CD14-positive monocyte (primary cell): ENCODE measurements around the gene LRSAM1. TPM values are rescaled to one million over a fixed set of nuclear protein-coding genes. Genes with fewer than 3 reads are reported as not detected.

Experiments used
- DNase-seq, 3 donors: peaks; one replicate each; pipeline ENCODE4 v3.0.0-alpha.2; 2011 to 2022
- H2AFZ ChIP-seq: 2 replicates; pipeline ENCODE4 v1.6.0; 2012; ENCODE audit warnings: mild to moderate bottlenecking, low read depth, low read length, inconsistent platforms; ENCODE audit not compliant: insufficient read depth, poor library complexity, severe bottlenecking
- H3K27ac ChIP-seq, 2 donors: 1 replicate in 1 of 2; 2 replicates in 1 of 2; pipeline ENCODE4 v1.5.1; 2012 to 2013; ENCODE audit warnings: low read length in 2 of 2, control low read depth in 1 of 2, inconsistent platforms in 1 of 2, low read depth in 1 of 2, mild to moderate bottlenecking in 1 of 2
- H3K27me3 ChIP-seq, 2 donors: one replicate each; pipeline versions ENCODE4 v1.6.0 to v1.6.1; 2011 to 2013; ENCODE audit warnings: low read length in 2 of 2; ENCODE audit not compliant: control insufficient read depth in 2 of 2, insufficient read depth in 2 of 2
- H3K36me3 ChIP-seq, 2 donors: replicated peaks in 1 of 2; 1 replicate in 1 of 2; 2 replicates in 1 of 2; pipeline versions ENCODE4 v1.5.1 to v1.6.1; 2012 to 2013; ENCODE audit warnings: low read length in 2 of 2, control low read depth in 1 of 2, inconsistent platforms in 1 of 2, mild to moderate bottlenecking in 1 of 2; ENCODE audit not compliant: insufficient read depth in 2 of 2, control insufficient read depth in 1 of 2
- H3K4me1 ChIP-seq, 2 donors: 1 replicate in 1 of 2; 2 replicates in 1 of 2; pipeline versions ENCODE4 v1.5.1 to v1.6.1; 2012 to 2013; ENCODE audit warnings: low read length in 2 of 2, control low read depth in 1 of 2, inconsistent platforms in 1 of 2, mild to moderate bottlenecking in 1 of 2, moderate library complexity in 1 of 2; ENCODE audit not compliant: insufficient read depth in 2 of 2, control insufficient read depth in 1 of 2
- H3K4me2 ChIP-seq: replicated peaks from 2 replicates; pipeline ENCODE3; 2012; ENCODE audit warnings: low read length, moderate library complexity, mild to moderate bottlenecking; ENCODE audit not compliant: poor library complexity, severe bottlenecking; ENCODE audit errors: extremely low read depth
- H3K4me3 ChIP-seq, 3 experiments: fragments of 200-600 bp in 1 of 3; sonication (generic) in 1 of 3; replicated peaks in 1 of 3; 1 replicate in 2 of 3; 2 replicates in 1 of 3; pipeline ENCODE4 v1.5.1; 2011 to 2013; ENCODE audit warnings: low read length in 3 of 3, mild to moderate bottlenecking in 3 of 3, control low read depth in 2 of 3, low read depth in 2 of 3, inconsistent platforms in 1 of 3, moderate library complexity in 1 of 3
- H3K79me2 ChIP-seq: 2 replicates; pipeline ENCODE4 v1.6.0; 2012; ENCODE audit warnings: mild to moderate bottlenecking, control low read depth, inconsistent platforms, low read length, moderate library complexity; ENCODE audit not compliant: insufficient read depth
- H3K9ac ChIP-seq: 2 replicates; pipeline ENCODE4 v1.6.0; 2017; ENCODE audit warnings: low read length, mild to moderate bottlenecking; ENCODE audit not compliant: insufficient read depth, poor library complexity, severe bottlenecking
- H3K9me3 ChIP-seq, 2 donors: replicated peaks in 1 of 2; 1 replicate in 1 of 2; 2 replicates in 1 of 2; pipeline versions ENCODE4 v1.5.1 to v1.6.1; 2012 to 2013; ENCODE audit warnings: low read length in 2 of 2, control low read depth in 1 of 2; ENCODE audit not compliant: control insufficient read depth in 1 of 2, insufficient read depth in 1 of 2
- H4K20me1 ChIP-seq: 2 replicates; pipeline ENCODE4 v1.6.0; 2012; ENCODE audit warnings: mild to moderate bottlenecking, low read length, control low read depth, moderate library complexity; ENCODE audit not compliant: insufficient read depth
- H3K27ac Mint-ChIP-seq, 7 donors: one replicate each; pipeline ENCODE4 v1.8.0; 2020; ENCODE audit warnings: mild to moderate bottlenecking in 7 of 7, mixed read lengths in 7 of 7, moderate library complexity in 6 of 7, inconsistent platforms in 2 of 7
- H3K27me3 Mint-ChIP-seq, 3 donors: one replicate each; pipeline ENCODE4 v1.8.0; 2021 to 2022; ENCODE audit warnings: low read depth in 3 of 3, mild to moderate bottlenecking in 3 of 3, mixed read lengths in 3 of 3, moderate library complexity in 3 of 3, inconsistent platforms in 1 of 3
- H3K36me3 Mint-ChIP-seq, 2 donors: one replicate each; pipeline ENCODE4 v1.8.0; 2020; ENCODE audit warnings: mixed read lengths in 2 of 2, inconsistent platforms in 1 of 2, mild to moderate bottlenecking in 1 of 2
- H3K4me1 Mint-ChIP-seq: one replicate; pipeline ENCODE4 v1.8.0; 2020; ENCODE audit warnings: mild to moderate bottlenecking, mixed read lengths
- H3K4me3 Mint-ChIP-seq, 2 donors: one replicate each; pipeline ENCODE4 v1.8.0; 2020; ENCODE audit warnings: mild to moderate bottlenecking in 2 of 2, mixed read lengths in 2 of 2, moderate library complexity in 1 of 2
- H3K9me3 Mint-ChIP-seq, 7 donors: one replicate each; pipeline ENCODE4 v1.8.0; 2020 to 2022; ENCODE audit warnings: mixed read lengths in 7 of 7, mild to moderate bottlenecking in 6 of 7, moderate library complexity in 6 of 7, inconsistent platforms in 2 of 7
- CTCF ChIP-seq: fragments of 200-600 bp; IDR thresholded peaks from one replicate; pipeline ENCODE4 v1.8.0; 2022; ENCODE audit warnings: antibody characterized with exemption, mild to moderate bottlenecking
- WGBS: methylation state at CpG from one replicate; pipeline ENCODE4 v1.1.5; 2013; ENCODE audit warnings: missing lambda C conversion rate; ENCODE audit not compliant: insufficient coverage; 5-methylcytosine and 5-hydroxymethylcytosine counted together
- intact Hi-C, 2 donors: fragments of 100-400 bp; cut with micrococcal nuclease; formaldehyde crosslinking; loops; one replicate each; pipeline versions ENCODE4 v1.15.0 to v1.15.1; 2023
- polyA plus RNA-seq, 3 donors: library from polyadenylated mRNA; depleted of rRNA in 1 of 3; unstranded in 2 of 3; stranded (reverse) in 1 of 3; fragments of 300-500 nt in 2 of 3; fragments of >200 nt in 1 of 3; fragmentation: Illumina TruSeq in 2 of 3; gene quantifications; 1 replicate in 2 of 3; 2 replicates in 1 of 3; pipeline ENCODE4 v1.2.3, GENCODE V29; 2012 to 2021

Gene LRSAM1
- polyA plus RNA-seq, 3 donors: 6.0 to 19.8 (median 8.2) TPM

GRCh38 chr9:127498298-127498697 is 47.0 kb downstream of the LRSAM1 start:
- no peaks in the 10 kb centered on the region for H3K4me1 Mint-ChIP-seq
- Histone ChIP-seq H4K20me1 (no peaks in the 10 kb centered on the region), H3K27ac (no peak overlapping the region), H3K4me1 (no peaks in the 10 kb centered on the region), H3K4me2 (no peak overlapping the region), H2AFZ (no peak overlapping the region), H3K36me3 (peaks cover 55 to 81% of the 10 kb centered on the region in 2 donors), H3K9me3 (no peaks in the 10 kb centered on the region), H3K9ac (no peak overlapping the region), H3K27me3 (no peaks in the 10 kb centered on the region), H3K79me2 (no peaks in the 10 kb centered on the region), H3K4me3 (no peak overlapping the region)
- DNase-seq: no peak
- H3K27ac Mint-ChIP-seq: no peak overlapping the region
- no peak for TF ChIP-seq CTCF
- intact Hi-C loops: no loop called here
- no peaks in the 10 kb centered on the region for H3K9me3 Mint-ChIP-seq
- 95% methylated on average over 4 of the region's 5 CpGs for WGBS
- H3K36me3 Mint-ChIP-seq: peaks cover 38 to 76% of the 10 kb centered on the region in 2 donors
- no peaks in the 10 kb centered on the region for H3K27me3 Mint-ChIP-seq
- H3K4me3 Mint-ChIP-seq: no peak overlapping the region

GRCh38 chr9:127500399-127500798 is 49.1 kb downstream of the LRSAM1 start:
- no peak overlapping the region for H3K27ac ChIP-seq
- 92% methylated on average over 1 of the region's 6 CpGs for WGBS
- H3K4me1 Mint-ChIP-seq: no peaks in the 10 kb centered on the region
- no peak for TF ChIP-seq CTCF
- no peaks in the 10 kb centered on the region for H3K27me3 ChIP-seq
- H3K4me2 ChIP-seq: no peak overlapping the region
- intact Hi-C loops: loop anchor here (5.0 to 10.0 kb wide), 3 partner anchors 87 to 422 kb away; partner anchors contain the start of gene AK1 (in 1 of the 2)
- H3K9ac ChIP-seq: no peak overlapping the region
- no peaks in the 10 kb centered on the region for H3K27me3 Mint-ChIP-seq
- H2AFZ ChIP-seq: no peak overlapping the region
- H4K20me1 ChIP-seq: peaks cover 18% of the 10 kb centered on the region
- H3K4me3 Mint-ChIP-seq: no peak overlapping the region
- H3K79me2 ChIP-seq: no peaks in the 10 kb centered on the region
- no peak for DNase-seq
- H3K4me1 ChIP-seq: no peaks in the 10 kb centered on the region
- H3K36me3 Mint-ChIP-seq: peaks cover 35 to 81% of the 10 kb centered on the region in 2 donors
- no peaks in the 10 kb centered on the region for H3K9me3 ChIP-seq
- no peaks in the 10 kb centered on the region for H3K9me3 Mint-ChIP-seq
- peaks cover 58 to 84% of the 10 kb centered on the region in 2 donors for H3K36me3 ChIP-seq
- H3K4me3 ChIP-seq: no peak overlapping the region
- H3K27ac Mint-ChIP-seq: no peak overlapping the region
